H1 (cell line): Measurements from ENCODE around the gene SLC24A4. TPM values are rescaled to one million over a fixed set of nuclear protein-coding genes. Genes with fewer than 3 reads are reported as not detected.

Source experiments
- CTCF ChIA-PET: fragments of 300-600 bp; sonication (Branson Sonifier 250); formaldehyde crosslinking; loops from one replicate; lab custom pipeline; 2021; ENCODE audit not compliant: partially characterized antibody; lab: Charles Lee
- POLR2A ChIA-PET: fragments of 300-600 bp; sonication (Branson Sonifier 250); formaldehyde crosslinking; loops from one replicate; lab custom pipeline; 2021; ENCODE audit warnings: inconsistent platforms; ENCODE audit not compliant: partially characterized antibody; lab: Charles Lee
- DNase-seq, 2 experiments: peaks; one replicate each; pipeline versions ENCODE4 v3.0.0 to v3.0.0-alpha.2; 2010 to 2022; ENCODE audit warnings: low spot score in 2 of 2, low read depth in 1 of 2, mixed read lengths in 1 of 2
- FAIRE-seq: peaks from 2 replicates; lab custom pipeline; 2011; peaks lifted over from hg19 to GRCh38; lab: Jason Lieb, UNC
- H2AFZ ChIP-seq: 2 replicates; pipeline ENCODE4 v1.8.1; 2012; ENCODE audit warnings: low read length, inconsistent platforms
- H2AK5ac ChIP-seq: 2 replicates; pipeline ENCODE4 v1.6.1; 2013; ENCODE audit warnings: low read depth, low read length
- H2BK120ac ChIP-seq: replicated peaks from 2 replicates; pipeline ENCODE3; 2013; ENCODE audit warnings: low read depth, low read length, inconsistent platforms
- H2BK12ac ChIP-seq: 2 replicates; pipeline ENCODE4 v1.6.1; 2013; ENCODE audit warnings: low read depth, low read length
- H2BK15ac ChIP-seq: 2 replicates; pipeline ENCODE4 v1.6.1; 2013; ENCODE audit warnings: low read length
- H2BK20ac ChIP-seq: 2 replicates; pipeline ENCODE4 v1.6.1; 2013; ENCODE audit warnings: low read length
- H2BK5ac ChIP-seq: 2 replicates; pipeline ENCODE4 v1.6.1; 2013; ENCODE audit warnings: low read depth, low read length
- H3K14ac ChIP-seq: 2 replicates; pipeline ENCODE4 v1.6.1; 2013; ENCODE audit warnings: inconsistent platforms; ENCODE audit not compliant: insufficient read length
- H3K18ac ChIP-seq: 2 replicates; pipeline ENCODE4 v1.6.1; 2013; ENCODE audit warnings: low read length; ENCODE audit errors: extremely low read depth
- H3K23ac ChIP-seq: 2 replicates; pipeline ENCODE4 v1.6.1; 2013; ENCODE audit warnings: inconsistent platforms; ENCODE audit not compliant: insufficient read length
- H3K23me2 ChIP-seq: 2 replicates; pipeline ENCODE4 v1.6.1; 2013; ENCODE audit warnings: low read depth, low read length
- H3K27ac ChIP-seq: 2 replicates; pipeline ENCODE4 v1.6.1; 2011; ENCODE audit warnings: low read depth, low read length, inconsistent platforms
- H3K27me3 ChIP-seq, 4 experiments: replicated peaks in 1 of 4; 1 replicate in 1 of 4; 2 replicates in 3 of 4; pipeline versions ENCODE4 v1.6.1 to v1.8.1; 2011 to 2013; ENCODE audit warnings: low read length in 3 of 4, mild to moderate bottlenecking in 3 of 4, inconsistent platforms in 2 of 4, mixed read lengths in 2 of 4, moderate library complexity in 1 of 4; ENCODE audit not compliant: control insufficient read depth in 3 of 4, insufficient read depth in 3 of 4; ENCODE audit errors: extremely low read depth in 1 of 4
- H3K36me3 ChIP-seq, 4 experiments: 2 replicates each; pipeline versions ENCODE4 v1.6.1 to v1.8.1; 2011 to 2013; ENCODE audit warnings: mild to moderate bottlenecking in 4 of 4, low read length in 3 of 4, moderate library complexity in 2 of 4, control low read depth in 1 of 4, inconsistent platforms in 1 of 4; ENCODE audit not compliant: insufficient read depth in 4 of 4, control insufficient read depth in 2 of 4
- H3K4ac ChIP-seq: replicated peaks from 2 replicates; pipeline ENCODE3; 2013; ENCODE audit warnings: low read length, low read depth, mixed read lengths, inconsistent platforms; ENCODE audit not compliant: insufficient read length
- H3K4me1 ChIP-seq, 4 experiments: replicated peaks in 1 of 4; 1 replicate in 1 of 4; 2 replicates in 3 of 4; pipeline versions ENCODE4 v1.6.1 to v1.8.1; 2011 to 2013; ENCODE audit warnings: low read length in 3 of 4, inconsistent platforms in 2 of 4, mixed read lengths in 1 of 4; ENCODE audit not compliant: insufficient read depth in 4 of 4, control insufficient read depth in 3 of 4
- H3K4me2 ChIP-seq, 2 experiments: 2 replicates each; pipeline versions ENCODE4 v1.6.1 to v1.8.1; 2011 to 2013; ENCODE audit warnings: low read depth in 2 of 2, low read length in 2 of 2, control low read depth in 1 of 2, inconsistent platforms in 1 of 2, mild to moderate bottlenecking in 1 of 2; ENCODE audit not compliant: insufficient read depth in 1 of 2
- H3K4me3 ChIP-seq, 4 experiments: fragments of 200-600, 300-600 bp in 1 of 4; sonication (generic), shearing (Covaris generic), sonication (Bioruptor Twin) in 1 of 4; 2 replicates each; pipeline versions ENCODE4 v1.5.1 to v1.8.1; 2011 to 2016; ENCODE audit warnings: low read length in 4 of 4, low read depth in 3 of 4, control low read depth in 2 of 4, inconsistent platforms in 2 of 4, mild to moderate bottlenecking in 2 of 4, mixed read lengths in 1 of 4, moderate library complexity in 1 of 4; ENCODE audit not compliant: insufficient read depth in 2 of 4; ENCODE audit errors: extremely low read depth in 1 of 4
- H3K56ac ChIP-seq: replicated peaks from 2 replicates; pipeline ENCODE3; 2013; ENCODE audit warnings: low read depth, mild to moderate bottlenecking, mixed read lengths, low read length, inconsistent platforms; ENCODE audit not compliant: insufficient read length
- H3K79me1 ChIP-seq: 2 replicates; pipeline ENCODE4 v1.6.1; 2013; ENCODE audit warnings: low read depth, low read length, control low read depth
- H3K79me2 ChIP-seq, 2 experiments: 2 replicates each; pipeline versions ENCODE4 v1.6.1 to v1.8.1; 2012 to 2013; ENCODE audit warnings: low read length in 2 of 2, mild to moderate bottlenecking in 2 of 2, inconsistent platforms in 1 of 2; ENCODE audit not compliant: insufficient read depth in 2 of 2, control insufficient read depth in 1 of 2
- H3K9ac ChIP-seq, 4 experiments: replicated peaks in 1 of 4; 1 replicate in 1 of 4; 2 replicates in 3 of 4; pipeline versions ENCODE4 v1.6.1 to v1.8.1; 2011 to 2013; ENCODE audit warnings: low read depth in 3 of 4, low read length in 3 of 4, control low read depth in 2 of 4, mild to moderate bottlenecking in 2 of 4, moderate library complexity in 2 of 4, inconsistent platforms in 1 of 4; ENCODE audit errors: extremely low read depth in 1 of 4
- H3K9me3 ChIP-seq, 2 experiments: 2 replicates each; pipeline versions ENCODE4 v1.6.1 to v1.8.1; 2012 to 2013; ENCODE audit warnings: mild to moderate bottlenecking in 2 of 2, moderate library complexity in 2 of 2, control low read depth in 1 of 2, inconsistent platforms in 1 of 2, low read depth in 1 of 2, low read length in 1 of 2, mixed read lengths in 1 of 2; ENCODE audit not compliant: insufficient read depth in 2 of 2
- H4K20me1 ChIP-seq, 2 experiments: replicated peaks in 1 of 2; 2 replicates each; pipeline versions ENCODE3 to v1.8.1; 2011 to 2013; ENCODE audit warnings: inconsistent platforms in 2 of 2, low read length in 2 of 2, mild to moderate bottlenecking in 1 of 2; ENCODE audit not compliant: insufficient read depth in 2 of 2, control insufficient read depth in 1 of 2
- H4K5ac ChIP-seq: 2 replicates; pipeline ENCODE4 v1.6.1; 2013; ENCODE audit warnings: low read length, low read depth, mixed read lengths, inconsistent platforms; ENCODE audit not compliant: insufficient read length
- H4K8ac ChIP-seq: 2 replicates; pipeline ENCODE4 v1.8.0; 2013; ENCODE audit warnings: mild to moderate bottlenecking, moderate library complexity, low read length, inconsistent platforms; ENCODE audit not compliant: insufficient read depth; ENCODE audit errors: extremely low read depth
- H4K91ac ChIP-seq: replicated peaks from 2 replicates; pipeline ENCODE3; 2013; ENCODE audit warnings: low read length, mixed read lengths, inconsistent platforms; ENCODE audit not compliant: insufficient read length
- EP300 ChIP-seq, 2 experiments: IDR thresholded peaks; 1 replicate in 1 of 2; 2 replicates in 1 of 2; pipeline ENCODE4 v1.6.1; 2011 to 2012; ENCODE audit warnings: low read depth in 2 of 2, low read length in 2 of 2, mild to moderate bottlenecking in 2 of 2, borderline replicate concordance in 1 of 2, inconsistent platforms in 1 of 2, moderate library complexity in 1 of 2
- HDAC6 ChIP-seq: IDR thresholded peaks from one replicate; pipeline ENCODE4 v1.7.1; 2012; ENCODE audit warnings: low read depth, mild to moderate bottlenecking, inconsistent platforms, low read length, moderate library complexity
- JUND ChIP-seq: IDR thresholded peaks from 2 replicates; pipeline ENCODE4 v1.6.1; 2011; ENCODE audit warnings: mild to moderate bottlenecking, improper control_type of control experiment, low read length
- PHF8 ChIP-seq: fragments of 200-600 bp; sonication (generic); conservative IDR thresholded peaks from 2 replicates; pipeline ENCODE4 v1.7.1; 2012; ENCODE audit warnings: low read depth, mild to moderate bottlenecking, inconsistent platforms, low read length, moderate library complexity
- RXRA ChIP-seq: IDR thresholded peaks from 2 replicates; pipeline ENCODE4 v1.6.1; 2011; ENCODE audit warnings: low read depth, mild to moderate bottlenecking, low read length, moderate library complexity; ENCODE audit not compliant: insufficient read depth
- SAP30 ChIP-seq: fragments of 300-600 bp; sonication (generic); IDR thresholded peaks from 2 replicates; pipeline ENCODE4 v1.7.1; 2012; ENCODE audit warnings: low read length, moderate library complexity, mild to moderate bottlenecking, inconsistent platforms; ENCODE audit not compliant: insufficient read depth, insufficient replicate concordance
- SUZ12 ChIP-seq: fragments of 200-600 bp; sonication (generic); IDR thresholded peaks from 2 replicates; pipeline ENCODE4 v1.6.1; 2012; ENCODE audit warnings: mild to moderate bottlenecking, inconsistent platforms, low read length, moderate library complexity, mixed read lengths
- WGBS, 2 experiments: shearing (Covaris generic) in 1 of 2; methylation state at CpG; one replicate each; pipeline versions ENCODE4 v1.1.6 to v1.1.7; 2013 to 2015; ENCODE audit warnings: low lambda C conversion rate in 2 of 2, mixed read lengths in 2 of 2, inconsistent platforms in 1 of 2, low coverage in 1 of 2, missing lambda C conversion rate in 1 of 2; ENCODE audit not compliant: insufficient replicate concordance in 2 of 2, insufficient coverage in 1 of 2, insufficient read length in 1 of 2; ENCODE audit errors: extremely low coverage in 1 of 2, missing lambda C conversion rate in 1 of 2; 5-methylcytosine and 5-hydroxymethylcytosine counted together
- polyA plus RNA-seq, 7 experiments: library from polyadenylated mRNA; depleted of rRNA in 3 of 7; stranded (reverse) in 5 of 7; unstranded in 2 of 7; fragments of >200 nt in 5 of 7; fragments of 200-250 nt in 2 of 7; gene quantifications; 1 replicate in 5 of 7; 2 replicates in 1 of 7; 4 replicates in 1 of 7; pipeline versions ENCODE4 v1.2.1 to v1.2.3, GENCODE V29; 2011 to 2013; ENCODE audit warnings: missing spikeins in 2 of 7, mixed read lengths in 2 of 7
- total RNA-seq: library from RNA; stranded (reverse); fragmentation: NEBNext Ultra II Directional; extraction: Animal tissue kit (Norgen Biotek cat#: 25700); gene quantifications from 2 replicates; pipeline ENCODE4 v1.2.1, GENCODE V29; 2021
- TF ChIP-seq, protein P1 (sequence below), 3 experiments: IDR thresholded peaks; 1 replicate in 2 of 3; 2 replicates in 1 of 3; pipeline versions ENCODE4 v1.5.1 to v1.6.1; 2011; ENCODE audit warnings: low read length in 3 of 3, mild to moderate bottlenecking in 3 of 3, inconsistent platforms in 2 of 3, low read depth in 1 of 3, moderate library complexity in 1 of 3; ENCODE audit not compliant: insufficient read depth in 1 of 3; ENCODE audit errors: control extremely low read depth in 1 of 3
- TF ChIP-seq, protein P2 (sequence below): IDR thresholded peaks from 2 replicates; pipeline ENCODE4 v1.6.1; 2012; ENCODE audit warnings: inconsistent platforms

The SLC24A4 gene
- total and polyA plus RNA-seq, 2 of the 8 experiments (the other 6 are each of a cell fraction or from before 2014, with no cell fraction given), result 0.27 to 0.89 TPM

DNA sequence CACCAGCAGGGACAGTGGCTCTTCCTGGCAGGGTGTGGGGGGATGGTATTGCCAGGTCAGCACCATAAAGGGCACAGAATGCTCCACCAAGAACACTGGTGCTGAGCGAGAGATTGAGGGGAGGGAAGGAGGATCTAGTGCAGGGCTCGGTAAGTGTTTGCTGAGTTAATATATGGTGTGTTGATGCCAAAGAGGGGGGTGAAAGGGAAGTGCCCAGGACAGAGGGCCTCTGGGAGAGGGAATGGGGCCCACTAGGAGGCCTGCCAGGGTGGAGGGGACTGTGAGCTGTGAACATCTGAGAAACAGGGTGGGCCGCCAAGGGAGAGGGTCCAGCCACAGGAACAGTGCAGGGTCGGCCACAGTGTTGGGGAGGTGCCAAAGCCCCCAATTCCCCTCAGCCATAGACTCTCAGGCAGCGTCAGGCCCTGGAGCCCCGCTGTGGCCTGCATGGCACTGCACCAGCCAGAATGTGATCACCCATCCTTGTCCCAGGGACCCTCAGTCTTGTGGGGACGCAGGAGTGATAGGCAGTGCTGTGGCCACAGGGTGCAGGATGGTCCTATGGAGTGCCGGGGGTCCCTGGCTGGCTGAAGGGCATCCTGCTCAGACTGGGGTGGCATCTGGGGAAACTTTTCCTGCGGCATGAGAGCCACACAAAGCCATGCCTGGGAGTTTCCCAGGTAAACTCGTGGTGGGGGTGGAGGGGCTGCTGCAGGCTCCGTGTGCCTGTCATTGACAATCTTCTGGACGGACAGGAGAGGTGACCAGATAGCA lies 202.5 kb downstream of the SLC24A4 start:
- Histone ChIP-seq H3K4me3 (no peak overlapping the region), H4K5ac (no peak overlapping the region), H2BK15ac (no peak overlapping the region), H2AFZ (no peak overlapping the region), H3K23ac (no peak overlapping the region), H3K14ac (no peak overlapping the region), H3K4me2 (no peak overlapping the region), H3K79me1 (no peaks in the 10 kb centered on the region), H2BK5ac (no peak overlapping the region), H4K20me1 (no peaks in the 10 kb centered on the region), H3K4ac (no peak overlapping the region), H3K18ac (no peak overlapping the region), H2AK5ac (no peak overlapping the region), H3K27ac (no peak overlapping the region), H3K9me3 (no peaks in the 10 kb centered on the region), H2BK20ac (no peak overlapping the region), H3K36me3 (no peaks in the 10 kb centered on the region), H3K56ac (no peak overlapping the region), H2BK120ac (no peak overlapping the region), H3K23me2 (peaks cover 4% of the 10 kb centered on the region; the same call in 1 of the 2 replicates), H4K91ac (no peak overlapping the region), H3K79me2 (no peaks in the 10 kb centered on the region), H3K27me3 (no peaks in the 10 kb centered on the region), H3K4me1 (no peaks in the 10 kb centered on the region), H2BK12ac (no peak overlapping the region), H3K9ac (no peak overlapping the region), H4K8ac (peak overlapping the region; percentile 74)
- DNase-seq (no peak), FAIRE-seq (no peak)
- WGBS, 2 experiments, result 87% methylated on average over 12 of the region's 12 CpGs; no CpG with 5 or more reads in 1 of the 2 experiments
- ChIA-PET CTCF (interaction anchor here (0.7 to 2.6 kb wide), 3 partner anchors 14 to 813 kb away, joined by 3 to 9 read pairs (median 4); no protein-coding TSS in a partner anchor), POLR2A (no interaction called here)
- no peak for TF ChIP-seq HDAC6
- no peak for TF ChIP-seq SAP30
- TF ChIP-seq EP300 (IDR thresholded peaks at IDR 0.05; ENCODE audit: borderline replicate concordance in 1 of 2, low read depth in 2 of 2, low read length in 2 of 2), result no peak
- no peak for TF ChIP-seq JUND
- TF ChIP-seq, protein P1, sequence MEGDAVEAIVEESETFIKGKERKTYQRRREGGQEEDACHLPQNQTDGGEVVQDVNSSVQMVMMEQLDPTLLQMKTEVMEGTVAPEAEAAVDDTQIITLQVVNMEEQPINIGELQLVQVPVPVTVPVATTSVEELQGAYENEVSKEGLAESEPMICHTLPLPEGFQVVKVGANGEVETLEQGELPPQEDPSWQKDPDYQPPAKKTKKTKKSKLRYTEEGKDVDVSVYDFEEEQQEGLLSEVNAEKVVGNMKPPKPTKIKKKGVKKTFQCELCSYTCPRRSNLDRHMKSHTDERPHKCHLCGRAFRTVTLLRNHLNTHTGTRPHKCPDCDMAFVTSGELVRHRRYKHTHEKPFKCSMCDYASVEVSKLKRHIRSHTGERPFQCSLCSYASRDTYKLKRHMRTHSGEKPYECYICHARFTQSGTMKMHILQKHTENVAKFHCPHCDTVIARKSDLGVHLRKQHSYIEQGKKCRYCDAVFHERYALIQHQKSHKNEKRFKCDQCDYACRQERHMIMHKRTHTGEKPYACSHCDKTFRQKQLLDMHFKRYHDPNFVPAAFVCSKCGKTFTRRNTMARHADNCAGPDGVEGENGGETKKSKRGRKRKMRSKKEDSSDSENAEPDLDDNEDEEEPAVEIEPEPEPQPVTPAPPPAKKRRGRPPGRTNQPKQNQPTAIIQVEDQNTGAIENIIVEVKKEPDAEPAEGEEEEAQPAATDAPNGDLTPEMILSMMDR (IDR thresholded peaks at IDR 0.05; ENCODE audit: control extremely low read depth in 1 of 3, insufficient read depth in 1 of 3, low read depth in 1 of 3, low read length in 3 of 3), result no peak
- no peak for TF ChIP-seq SUZ12
- no peak for TF ChIP-seq RXRA
- TF ChIP-seq PHF8, result no peak
- TF ChIP-seq, protein P2, sequence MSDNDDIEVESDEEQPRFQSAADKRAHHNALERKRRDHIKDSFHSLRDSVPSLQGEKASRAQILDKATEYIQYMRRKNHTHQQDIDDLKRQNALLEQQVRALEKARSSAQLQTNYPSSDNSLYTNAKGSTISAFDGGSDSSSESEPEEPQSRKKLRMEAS, result no peak
